A673 (cell line): ENCODE results near the gene DDX19B.

Source experiments
- CTCF ChIP-seq: fragments of 300-800, 200-600 bp; sonication (generic); conservative IDR thresholded peaks from 2 replicates; pipeline ENCODE4 v1.5.1; 2017; ENCODE audit warnings: low read depth, mild to moderate bottlenecking, antibody characterized with exemption, low read length, moderate library complexity, mixed read lengths
- EZH2 ChIP-seq: fragments of 200-600 bp; sonication (generic); IDR thresholded peaks from 2 replicates; pipeline ENCODE4 v1.6.1; 2017; ENCODE audit warnings: borderline replicate concordance, low read depth, mild to moderate bottlenecking, mixed read lengths, antibody characterized with exemption, low read length; ENCODE audit not compliant: poor library complexity, severe bottlenecking

GRCh38 chr16:70270176-70270575 lies 28.8 kb upstream of the DDX19B start:
- TF ChIP-seq CTCF = no peak
- no peak for TF ChIP-seq EZH2
